Measurements from ENCODE around the gene ITPR3. TPM values are rescaled to one million over a fixed set of nuclear protein-coding genes. Genes with fewer than 3 reads are reported as not detected.

Gene ITPR3
- total RNA-seq, 2 donors from 2014 or later, result 17.5 to 25.9 TPM

DNA sequence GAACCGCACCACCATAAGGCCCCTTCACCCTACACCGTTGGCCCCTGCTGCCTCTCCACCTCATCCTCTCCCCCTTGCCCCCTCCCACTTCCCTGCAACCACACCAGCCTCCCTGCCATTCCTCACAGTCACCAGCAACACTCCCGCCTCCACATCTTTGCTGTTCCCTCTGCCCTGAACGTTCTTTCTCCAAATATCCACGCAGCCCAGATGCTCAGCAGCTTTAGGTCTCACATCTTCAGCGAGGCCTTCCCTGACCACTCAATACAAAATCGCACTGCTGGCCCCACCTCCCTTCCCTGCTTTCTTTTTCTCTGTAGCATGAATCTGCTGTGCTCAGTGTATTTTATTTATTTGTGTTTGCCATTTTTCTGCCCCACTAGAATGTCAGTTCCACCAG, 20.5 kb downstream of the ITPR3 start:
- DNase-seq (no peak), ATAC-seq (no peak)
- Histone ChIP-seq H3K27me3 (no peaks in the 10 kb centered on the region), H3K4me3 (no peak overlapping the region), H3K4me1 (no peaks in the 10 kb centered on the region), H3K27ac (no peak overlapping the region), H3K36me3 (replicated peaks in 1 of 2; ENCODE audit: insufficient read depth in 1 of 2, low read depth in 2 of 2) (no peaks in the 10 kb centered on the region), H3K9me3 (no peaks in the 10 kb centered on the region)
- intact Hi-C loops (cut with DNase I), result no loop called here
- 72 to 85% methylated on average over 6 to 7 of the region's 7 CpGs for WGBS, 2 donors
- TF ChIP-seq, protein P1, sequence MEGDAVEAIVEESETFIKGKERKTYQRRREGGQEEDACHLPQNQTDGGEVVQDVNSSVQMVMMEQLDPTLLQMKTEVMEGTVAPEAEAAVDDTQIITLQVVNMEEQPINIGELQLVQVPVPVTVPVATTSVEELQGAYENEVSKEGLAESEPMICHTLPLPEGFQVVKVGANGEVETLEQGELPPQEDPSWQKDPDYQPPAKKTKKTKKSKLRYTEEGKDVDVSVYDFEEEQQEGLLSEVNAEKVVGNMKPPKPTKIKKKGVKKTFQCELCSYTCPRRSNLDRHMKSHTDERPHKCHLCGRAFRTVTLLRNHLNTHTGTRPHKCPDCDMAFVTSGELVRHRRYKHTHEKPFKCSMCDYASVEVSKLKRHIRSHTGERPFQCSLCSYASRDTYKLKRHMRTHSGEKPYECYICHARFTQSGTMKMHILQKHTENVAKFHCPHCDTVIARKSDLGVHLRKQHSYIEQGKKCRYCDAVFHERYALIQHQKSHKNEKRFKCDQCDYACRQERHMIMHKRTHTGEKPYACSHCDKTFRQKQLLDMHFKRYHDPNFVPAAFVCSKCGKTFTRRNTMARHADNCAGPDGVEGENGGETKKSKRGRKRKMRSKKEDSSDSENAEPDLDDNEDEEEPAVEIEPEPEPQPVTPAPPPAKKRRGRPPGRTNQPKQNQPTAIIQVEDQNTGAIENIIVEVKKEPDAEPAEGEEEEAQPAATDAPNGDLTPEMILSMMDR (IDR thresholded peaks at IDR 0.05), result no peak
- TF ChIP-seq POLR2A (IDR thresholded peaks at IDR 0.05), result no peak

DNA sequence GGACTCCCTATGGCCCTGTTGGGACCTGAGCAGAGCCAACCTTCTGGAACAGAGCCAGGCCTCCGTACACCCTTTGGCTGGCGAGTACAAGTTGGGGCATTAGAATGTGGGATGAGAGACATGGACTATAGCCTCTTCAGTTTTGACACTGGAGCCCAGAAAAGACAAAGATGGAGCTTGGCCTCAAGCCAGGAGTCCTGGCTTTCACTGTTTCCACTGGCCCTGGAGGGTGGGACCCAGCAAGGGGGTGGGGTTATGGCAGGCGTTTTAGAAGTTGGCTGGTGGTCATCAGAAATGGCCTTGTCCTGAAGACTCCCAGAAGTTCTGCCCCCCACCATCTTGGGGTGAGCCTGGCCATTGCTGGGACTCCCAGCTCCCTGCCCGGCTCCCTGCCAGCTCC, 21.8 kb downstream of the ITPR3 start:
- Histone ChIP-seq H3K27ac (no peak overlapping the region), H3K4me3 (no peak overlapping the region), H3K4me1 (no peaks in the 10 kb centered on the region), H3K27me3 (no peaks in the 10 kb centered on the region), H3K9me3 (no peaks in the 10 kb centered on the region), H3K36me3 (replicated peaks in 1 of 2; ENCODE audit: insufficient read depth in 1 of 2, low read depth in 2 of 2) (no peaks in the 10 kb centered on the region)
- TF ChIP-seq, protein P1 (IDR thresholded peaks at IDR 0.05), result no peak
- TF ChIP-seq POLR2A (IDR thresholded peaks at IDR 0.05), result no peak
- DNase-seq (no peak), ATAC-seq (no peak)
- intact Hi-C loops (cut with DNase I), result no loop called here
- 68 to 86% methylated on average over 2 to 4 of the region's 4 CpGs for WGBS, 2 donors

DNA sequence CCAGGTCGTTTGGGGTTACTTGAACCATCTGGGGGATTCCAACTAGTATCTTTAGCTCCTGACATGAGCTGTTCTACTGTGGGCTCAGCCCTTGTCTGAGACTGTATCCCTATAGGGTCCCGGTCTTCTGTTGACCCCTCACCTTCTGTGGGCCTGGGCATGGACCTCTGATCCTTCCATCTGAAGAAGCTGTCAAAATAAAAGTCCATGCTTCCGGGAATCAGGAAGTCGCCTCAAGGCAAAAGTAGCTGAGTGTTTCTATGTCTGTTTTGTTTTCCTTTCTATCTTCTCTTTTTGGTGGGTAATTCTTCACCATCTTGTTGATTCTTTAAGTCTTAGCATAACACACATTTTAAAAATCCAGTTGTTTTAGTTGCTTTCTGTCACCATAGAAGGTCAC, 30.3 kb downstream of the ITPR3 start:
- Histone ChIP-seq H3K27ac (no peak overlapping the region), H3K27me3 (no peaks in the 10 kb centered on the region), H3K36me3 (replicated peaks in 1 of 2; ENCODE audit: insufficient read depth in 1 of 2, low read depth in 2 of 2) (no peaks in the 10 kb centered on the region), H3K4me1 (no peaks in the 10 kb centered on the region), H3K4me3 (no peak overlapping the region), H3K9me3 (no peaks in the 10 kb centered on the region)
- TF ChIP-seq, protein P1 (IDR thresholded peaks at IDR 0.05), result no peak
- TF ChIP-seq POLR2A (IDR thresholded peaks at IDR 0.05), result no peak
- intact Hi-C loops (cut with DNase I), result no loop called here
- WGBS, 2 donors, result 67 to 70% methylated on average over 4 of the region's 4 CpGs
- DNase-seq (no peak), ATAC-seq (no peak)

DNA sequence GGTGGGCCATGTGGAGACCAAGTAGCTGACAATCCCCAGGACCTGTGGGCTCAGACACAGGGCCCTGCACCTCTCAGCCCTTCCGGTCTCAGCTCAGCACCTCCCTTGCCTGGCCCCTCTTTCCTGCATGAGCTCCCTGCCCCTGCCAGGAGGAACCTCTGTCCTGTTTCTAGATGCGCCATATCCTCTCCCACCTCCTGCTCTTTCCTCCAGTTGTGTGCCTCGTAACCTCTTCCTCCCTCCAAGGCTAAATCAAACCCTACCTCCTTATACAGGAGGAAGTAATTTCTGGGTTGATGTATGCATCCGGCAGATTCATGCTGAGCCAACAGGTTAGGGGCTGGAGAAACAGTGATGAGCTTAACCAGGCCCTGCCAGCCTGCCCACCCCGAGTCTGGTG, 30.9 kb downstream of the ITPR3 start:
- Histone ChIP-seq H3K27ac (no peak overlapping the region), H3K27me3 (no peaks in the 10 kb centered on the region), H3K4me1 (no peaks in the 10 kb centered on the region), H3K36me3 (replicated peaks in 1 of 2; ENCODE audit: insufficient read depth in 1 of 2, low read depth in 2 of 2) (no peaks in the 10 kb centered on the region), H3K4me3 (no peak overlapping the region), H3K9me3 (no peaks in the 10 kb centered on the region)
- ATAC-seq (no peak), DNase-seq (no peak)
- TF ChIP-seq POLR2A (IDR thresholded peaks at IDR 0.05), result no peak
- TF ChIP-seq, protein P1 (IDR thresholded peaks at IDR 0.05), result no peak
- WGBS, 2 donors, result 77 to 88% methylated on average over 5 of the region's 5 CpGs
- intact Hi-C loops (cut with DNase I), result no loop called here

DNA sequence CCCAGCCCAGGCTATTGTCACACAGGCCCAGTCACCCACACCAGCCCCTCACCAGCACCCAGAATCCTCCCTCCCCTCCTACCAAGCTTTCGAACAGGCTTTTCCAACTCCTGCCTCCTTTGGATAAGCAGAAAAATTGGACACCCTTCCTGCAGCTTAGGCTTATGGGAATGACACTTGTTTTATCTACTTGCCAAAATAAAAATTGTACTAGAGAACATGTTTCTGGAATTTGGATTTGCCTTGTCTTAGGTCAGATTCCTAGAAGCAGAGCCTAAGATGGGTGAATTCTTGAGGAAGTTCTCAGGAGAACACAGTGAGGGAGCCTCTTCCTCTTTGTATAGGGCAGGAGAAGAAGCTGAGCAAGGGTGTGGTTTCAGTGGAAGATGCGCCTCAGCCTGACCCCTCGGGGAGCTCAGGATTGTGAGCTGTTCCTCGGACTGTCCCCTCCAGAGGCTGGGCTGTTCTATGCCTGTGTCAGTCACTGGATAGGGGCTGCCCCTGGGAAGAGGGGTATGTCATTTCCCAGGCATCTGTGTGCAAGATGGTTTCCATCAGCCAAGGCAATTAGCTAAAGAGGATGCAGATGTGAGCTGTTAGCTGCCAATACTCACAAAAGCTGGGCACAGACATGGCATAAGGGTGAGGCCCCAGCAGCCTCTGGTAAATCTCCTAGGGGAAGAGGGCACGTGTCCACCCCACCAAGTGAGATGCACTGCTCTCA, 33.9 kb downstream of the ITPR3 start:
- DNase-seq, result no peak
- Histone ChIP-seq H3K27me3 (no peaks in the 10 kb centered on the region), H3K4me3 (no peak overlapping the region), H3K36me3 (replicated peaks in 1 of 2; ENCODE audit: insufficient read depth in 1 of 2, low read depth in 2 of 2) (peaks cover 0 to 2% of the 10 kb centered on the region in 2 donors), H3K4me1 (no peaks in the 10 kb centered on the region), H3K27ac (no peak overlapping the region), H3K9me3 (no peaks in the 10 kb centered on the region)
- no peak for TF ChIP-seq POLR2A (IDR thresholded peaks at IDR 0.05)
- TF ChIP-seq, protein P1 (IDR thresholded peaks at IDR 0.05), result no peak
- intact Hi-C loops (cut with DNase I), result no loop called here
- no peak for ATAC-seq
- 78 to 81% methylated on average over 5 of the region's 5 CpGs for WGBS, 2 donors
